Measurements from ENCODE around the gene MIB2. TPM values are rescaled to one million over a fixed set of nuclear protein-coding genes. Genes with fewer than 3 reads are reported as not detected.

The MIB2 gene
- 78.2 and 82.2 TPM in 2 replicates for total RNA-seq

DNA sequence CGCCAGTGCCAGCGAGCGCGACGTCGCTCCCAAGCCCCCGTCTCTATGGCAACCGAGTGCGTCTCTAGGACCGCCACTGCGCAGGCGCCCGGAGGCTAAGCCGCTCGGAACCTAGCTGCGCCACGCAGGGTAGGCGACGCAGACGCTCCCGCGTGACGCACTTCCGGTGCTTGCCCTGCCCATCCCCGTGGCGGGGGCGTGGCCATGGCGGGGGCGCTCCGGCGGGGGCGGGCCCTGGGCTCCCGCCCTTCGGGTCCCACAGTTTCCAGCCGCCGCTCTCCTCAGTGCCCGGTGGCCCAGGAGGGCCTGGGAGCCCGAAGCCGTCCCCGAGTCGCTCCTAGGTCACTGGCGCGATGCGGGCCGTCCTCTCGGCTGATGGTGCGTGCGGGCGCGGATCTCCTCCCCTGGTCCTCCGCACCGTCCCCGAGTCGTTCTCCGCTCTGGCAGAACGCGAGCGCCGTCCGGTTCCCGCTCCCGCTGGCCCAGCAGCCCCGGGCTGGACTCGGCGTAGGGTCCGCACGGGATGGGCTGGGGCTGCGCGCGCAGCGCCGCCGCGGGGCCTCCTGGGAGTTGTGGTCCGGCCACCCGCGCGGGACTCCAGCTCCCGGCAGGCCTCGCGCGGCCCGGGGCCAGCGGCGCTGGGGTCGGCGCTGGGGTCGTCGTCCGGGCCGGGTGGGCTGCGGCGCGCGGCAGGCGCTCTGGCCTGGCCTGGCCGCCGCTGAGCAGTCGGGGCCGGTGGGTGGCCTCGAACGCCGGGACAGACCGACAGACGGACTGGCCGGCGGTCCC lies at the start of gene MIB2:
Gene MIB2, plus strand, starts transcription at position 245 of the 789 bp plus-strand sequence. CDS start 7,953 bp downstream, outside the sequence.
- Histone ChIP-seq H3K4me3 (ENCODE audit: low read depth, low read length) (peak within 1 kb of the TSS; percentile 99), H3K36me3 (ENCODE audit: control insufficient read depth, insufficient read depth, low read length) (peaks cover 3% of the 10 kb centered on the region), H3K27me3 (ENCODE audit: control insufficient read depth, insufficient read depth, low read length) (no peaks in the 10 kb centered on the region)
- TF ChIP-seq, protein P1, sequence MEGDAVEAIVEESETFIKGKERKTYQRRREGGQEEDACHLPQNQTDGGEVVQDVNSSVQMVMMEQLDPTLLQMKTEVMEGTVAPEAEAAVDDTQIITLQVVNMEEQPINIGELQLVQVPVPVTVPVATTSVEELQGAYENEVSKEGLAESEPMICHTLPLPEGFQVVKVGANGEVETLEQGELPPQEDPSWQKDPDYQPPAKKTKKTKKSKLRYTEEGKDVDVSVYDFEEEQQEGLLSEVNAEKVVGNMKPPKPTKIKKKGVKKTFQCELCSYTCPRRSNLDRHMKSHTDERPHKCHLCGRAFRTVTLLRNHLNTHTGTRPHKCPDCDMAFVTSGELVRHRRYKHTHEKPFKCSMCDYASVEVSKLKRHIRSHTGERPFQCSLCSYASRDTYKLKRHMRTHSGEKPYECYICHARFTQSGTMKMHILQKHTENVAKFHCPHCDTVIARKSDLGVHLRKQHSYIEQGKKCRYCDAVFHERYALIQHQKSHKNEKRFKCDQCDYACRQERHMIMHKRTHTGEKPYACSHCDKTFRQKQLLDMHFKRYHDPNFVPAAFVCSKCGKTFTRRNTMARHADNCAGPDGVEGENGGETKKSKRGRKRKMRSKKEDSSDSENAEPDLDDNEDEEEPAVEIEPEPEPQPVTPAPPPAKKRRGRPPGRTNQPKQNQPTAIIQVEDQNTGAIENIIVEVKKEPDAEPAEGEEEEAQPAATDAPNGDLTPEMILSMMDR (IDR thresholded peaks at IDR 0.05; ENCODE audit: insufficient read depth, low read length, severe bottlenecking) = no peak
- no peak for FAIRE-seq
- DNase-seq (ENCODE audit: low read depth) = peak; percentile 81

DNA sequence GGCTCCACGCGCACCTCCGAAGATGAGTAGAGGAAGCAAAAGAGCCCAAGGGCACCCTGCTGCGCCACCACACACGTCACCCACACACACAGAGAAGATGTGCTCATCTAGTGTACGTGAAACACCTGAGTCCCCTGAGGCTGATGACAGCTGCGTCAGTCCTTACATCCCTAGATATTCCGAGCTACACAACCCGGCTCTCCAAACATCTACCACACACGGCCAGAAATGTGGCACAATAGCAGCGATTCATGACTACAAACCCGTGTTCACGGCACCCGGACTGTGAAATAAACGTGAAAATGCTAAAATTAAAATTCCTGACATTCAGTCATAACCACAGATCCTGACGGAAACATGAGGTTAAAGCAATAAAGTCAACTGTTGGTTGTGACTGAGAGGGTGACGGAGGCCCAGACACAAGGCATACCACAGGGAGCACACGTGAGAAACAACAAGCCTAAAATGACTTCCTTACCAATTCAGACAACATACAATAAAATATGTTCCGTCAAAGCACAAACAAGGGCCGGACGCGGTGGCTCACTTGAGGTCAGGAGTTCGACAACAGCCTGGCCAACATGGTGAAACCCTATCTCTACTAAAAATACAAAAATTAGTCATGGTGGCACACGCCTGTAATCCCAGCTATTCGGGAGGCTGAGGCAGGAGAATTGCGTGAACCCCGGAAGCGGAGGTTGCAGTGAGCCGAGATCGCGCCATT lies 48.0 kb upstream of the MIB2 start:
- DNase-seq (ENCODE audit: low read depth) (no peak), FAIRE-seq (peak; percentile 77)
- TF ChIP-seq, protein P1 (IDR thresholded peaks at IDR 0.05; ENCODE audit: insufficient read depth, low read length, severe bottlenecking) = no peak
- Histone ChIP-seq H3K36me3 (ENCODE audit: control insufficient read depth, insufficient read depth, low read length) (peaks cover 18% of the 10 kb centered on the region), H3K27me3 (ENCODE audit: control insufficient read depth, insufficient read depth, low read length) (no peaks in the 10 kb centered on the region), H3K4me3 (ENCODE audit: low read depth, low read length) (no peak overlapping the region)

DNA sequence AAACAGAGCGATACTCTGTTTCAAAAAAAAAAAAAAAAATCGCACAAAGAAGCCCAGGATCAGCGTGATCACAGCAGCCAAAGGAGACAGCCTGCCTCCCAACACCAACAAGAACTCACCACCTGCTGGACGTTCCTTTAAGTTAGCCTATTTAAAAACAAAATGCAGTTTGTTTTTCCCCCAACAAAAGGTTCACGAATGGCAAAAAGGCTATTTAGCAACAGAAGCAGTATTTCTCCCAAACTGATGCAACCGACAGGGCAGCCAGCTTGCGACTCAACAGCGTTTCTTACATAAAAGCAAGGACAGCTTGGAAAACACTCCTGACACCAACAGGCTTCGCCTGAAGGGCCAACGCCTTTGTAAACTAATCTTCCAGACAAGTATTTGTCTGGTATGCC lies 47.4 kb upstream of the MIB2 start:
- TF ChIP-seq, protein P1 (IDR thresholded peaks at IDR 0.05; ENCODE audit: insufficient read depth, low read length, severe bottlenecking) = no peak
- no peak overlapping the region for H3K4me3 ChIP-seq (ENCODE audit: low read depth, low read length)
- H3K36me3 ChIP-seq (ENCODE audit: control insufficient read depth, insufficient read depth, low read length) = peaks cover 15% of the 10 kb centered on the region
- FAIRE-seq (no peak), DNase-seq (ENCODE audit: low read depth) (no peak)
- no peaks in the 10 kb centered on the region for H3K27me3 ChIP-seq (ENCODE audit: control insufficient read depth, insufficient read depth, low read length)

DNA sequence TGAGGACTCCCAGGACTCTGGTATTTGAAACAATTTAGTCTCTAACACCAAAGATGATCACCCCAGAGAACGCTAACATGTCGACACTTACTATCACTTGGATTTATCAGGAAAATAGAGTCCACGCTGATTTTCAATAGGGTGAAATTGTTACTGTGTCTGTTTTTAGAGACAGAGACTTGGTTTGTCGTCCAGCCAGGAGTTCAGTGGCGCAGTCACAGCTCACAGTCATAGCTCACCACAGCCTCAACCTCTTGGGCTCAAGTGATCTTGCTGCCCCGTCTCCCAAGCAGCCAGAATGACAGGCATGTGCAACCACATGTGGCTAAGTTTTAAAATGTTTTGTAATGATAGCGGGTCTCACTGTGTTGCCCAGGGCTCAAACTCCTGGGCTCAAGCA lies 46.0 kb upstream of the MIB2 start:
- no peak overlapping the region for H3K4me3 ChIP-seq (ENCODE audit: low read depth, low read length)
- no peak for FAIRE-seq
- DNase-seq (ENCODE audit: low read depth) = no peak
- peaks cover 10% of the 10 kb centered on the region for H3K36me3 ChIP-seq (ENCODE audit: control insufficient read depth, insufficient read depth, low read length)
- TF ChIP-seq, protein P1 (IDR thresholded peaks at IDR 0.05; ENCODE audit: insufficient read depth, low read length, severe bottlenecking) = no peak
- no peaks in the 10 kb centered on the region for H3K27me3 ChIP-seq (ENCODE audit: control insufficient read depth, insufficient read depth, low read length)

DNA sequence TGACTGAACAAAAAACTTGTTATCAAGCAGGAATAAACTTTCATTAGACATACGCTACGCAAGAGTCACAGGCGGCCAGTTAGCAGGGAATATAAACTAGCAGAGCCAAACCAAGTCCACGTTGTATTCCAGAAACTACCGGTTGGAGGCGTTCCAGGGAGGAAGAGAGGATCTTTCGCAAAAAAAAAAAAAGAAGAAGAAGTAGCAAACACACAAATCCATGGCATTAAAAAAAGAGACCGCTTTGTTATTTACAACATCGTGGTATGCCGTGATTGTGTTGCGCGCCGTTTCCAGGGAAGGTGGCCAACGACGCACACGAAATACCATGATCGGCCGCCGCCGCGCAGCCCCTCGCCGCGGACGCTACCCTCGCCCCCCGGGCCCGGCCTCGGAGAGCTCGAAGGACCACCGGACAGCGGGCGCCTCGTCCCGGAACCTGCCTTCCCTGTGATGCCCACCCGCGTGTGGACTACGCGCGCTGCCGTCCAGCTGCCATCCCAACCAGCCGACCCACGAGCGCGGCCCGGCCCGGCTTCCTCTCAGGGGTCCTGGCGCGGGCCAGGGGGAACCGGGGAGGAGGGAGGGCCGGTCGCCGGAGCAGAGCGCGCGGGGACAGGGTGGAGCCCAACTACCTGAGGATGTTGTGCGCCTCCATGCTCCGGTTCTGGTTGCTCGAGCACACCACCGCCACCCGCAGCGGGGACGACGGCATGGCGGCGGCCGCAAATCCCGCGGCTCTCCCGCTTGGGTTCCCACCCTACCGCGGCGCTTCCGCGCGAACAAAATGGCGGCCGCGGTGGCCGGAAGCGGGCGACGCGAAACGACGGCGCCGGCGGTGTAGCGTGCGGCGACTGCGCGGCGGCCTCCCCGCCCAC lies 41.2 kb upstream of the MIB2 start:
- Histone ChIP-seq H3K36me3 (ENCODE audit: control insufficient read depth, insufficient read depth, low read length) (peaks cover 4% of the 10 kb centered on the region), H3K27me3 (ENCODE audit: control insufficient read depth, insufficient read depth, low read length) (peaks cover 4% of the 10 kb centered on the region), H3K4me3 (ENCODE audit: low read depth, low read length) (peak overlapping the region; percentile 100)
- TF ChIP-seq, protein P1 (IDR thresholded peaks at IDR 0.05; ENCODE audit: insufficient read depth, low read length, severe bottlenecking) = peak; percentile 31
- FAIRE-seq (no peak), DNase-seq (ENCODE audit: low read depth) (peak; percentile 48)

Measured in bronchial epithelial cell (primary cell).